ENCODE data around the gene HSD17B12.

The HSD17B12 gene

DNA sequence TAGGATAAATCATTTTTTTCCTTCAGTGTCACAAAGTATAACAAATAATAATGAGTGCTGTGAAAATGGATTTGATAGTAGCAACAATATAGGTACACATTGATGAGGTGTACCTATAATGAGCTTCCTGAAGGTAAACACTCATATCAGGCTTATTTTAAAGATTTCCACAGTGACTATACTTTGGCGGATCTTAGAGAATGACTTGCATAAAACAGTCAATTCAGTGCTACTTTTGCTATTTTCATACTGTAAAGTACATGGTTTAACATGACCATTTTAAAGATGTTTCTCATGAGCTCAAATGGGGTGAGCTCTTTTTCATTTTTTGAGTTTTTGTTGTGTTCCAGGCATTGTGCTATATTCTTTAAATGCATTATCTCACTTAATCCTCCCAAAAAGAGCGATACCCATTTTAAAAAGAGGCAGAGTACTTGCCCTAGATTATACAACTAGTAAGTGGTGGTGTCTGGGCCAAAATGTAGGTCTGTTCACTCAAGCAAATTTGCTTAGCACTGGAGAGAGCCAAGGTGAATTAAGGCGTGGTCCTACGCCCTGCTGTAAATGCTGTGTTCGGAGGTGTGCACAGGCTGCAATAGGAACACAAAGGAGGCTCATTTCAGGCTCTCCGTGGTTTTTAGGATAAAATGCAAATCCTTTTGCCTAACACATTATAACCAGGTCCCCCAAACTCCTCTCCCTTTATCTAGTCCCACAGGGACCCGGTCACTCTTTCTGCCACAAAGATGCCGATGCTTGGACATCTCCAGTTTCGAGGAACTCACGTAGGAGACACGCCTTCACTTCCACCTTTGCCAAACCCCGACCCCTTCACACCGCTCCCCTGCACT lies 199.5 kb downstream of the HSD17B12 start:
- no peaks in the 10 kb centered on the region for H3K9me3 ChIP-seq
- TF ChIP-seq, protein P1, sequence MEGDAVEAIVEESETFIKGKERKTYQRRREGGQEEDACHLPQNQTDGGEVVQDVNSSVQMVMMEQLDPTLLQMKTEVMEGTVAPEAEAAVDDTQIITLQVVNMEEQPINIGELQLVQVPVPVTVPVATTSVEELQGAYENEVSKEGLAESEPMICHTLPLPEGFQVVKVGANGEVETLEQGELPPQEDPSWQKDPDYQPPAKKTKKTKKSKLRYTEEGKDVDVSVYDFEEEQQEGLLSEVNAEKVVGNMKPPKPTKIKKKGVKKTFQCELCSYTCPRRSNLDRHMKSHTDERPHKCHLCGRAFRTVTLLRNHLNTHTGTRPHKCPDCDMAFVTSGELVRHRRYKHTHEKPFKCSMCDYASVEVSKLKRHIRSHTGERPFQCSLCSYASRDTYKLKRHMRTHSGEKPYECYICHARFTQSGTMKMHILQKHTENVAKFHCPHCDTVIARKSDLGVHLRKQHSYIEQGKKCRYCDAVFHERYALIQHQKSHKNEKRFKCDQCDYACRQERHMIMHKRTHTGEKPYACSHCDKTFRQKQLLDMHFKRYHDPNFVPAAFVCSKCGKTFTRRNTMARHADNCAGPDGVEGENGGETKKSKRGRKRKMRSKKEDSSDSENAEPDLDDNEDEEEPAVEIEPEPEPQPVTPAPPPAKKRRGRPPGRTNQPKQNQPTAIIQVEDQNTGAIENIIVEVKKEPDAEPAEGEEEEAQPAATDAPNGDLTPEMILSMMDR (IDR thresholded peaks at IDR 0.05) = no peak
- peak overlapping the region; percentile 71 to 84 for H3K27ac ChIP-seq
- peaks cover 0 to 6% of the 10 kb centered on the region in 2 donors for H3K27me3 ChIP-seq
- peaks cover 0 to 19% (median 18%) of the 10 kb centered on the region in 4 donors for H3K4me1 ChIP-seq
- peak overlapping the region; percentile 74 to 89 for H3K4me3 ChIP-seq
- intact Hi-C loops (cut with DNase I; ENCODE audit: low total_unique reads) = no loop called here
- DNase-seq = no peak
- H3K36me3 ChIP-seq = peaks cover 19 to 25% (median 22%) of the 10 kb centered on the region in 3 donors

GRCh38 chr11:43880640-43881159 lies 200.2 kb downstream of the HSD17B12 start, which contains the start of gene ALKBH3:
ALKBH3 (plus strand) TSS chr11:43880831; CDS start chr11:43882653, 1,822 bp downstream.
- peak within 1 kb of the TSS; percentile 74 to 89 for H3K4me3 ChIP-seq
- H3K27me3 ChIP-seq = peaks cover 0 to 1% of the 10 kb centered on the region in 2 donors
- intact Hi-C loops (cut with DNase I; ENCODE audit: low total_unique reads) = no loop called here
- peak within 1 kb of the TSS; percentile 71 to 84 for H3K27ac ChIP-seq
- TF ChIP-seq, protein P1 (IDR thresholded peaks at IDR 0.05) = no peak
- H3K9me3 ChIP-seq = no peaks in the 10 kb centered on the region
- peaks cover 26 to 32% (median 28%) of the 10 kb centered on the region in 3 donors for H3K36me3 ChIP-seq
- peak; percentile 93 to 94 for DNase-seq
- H3K4me1 ChIP-seq = peaks cover 0 to 19% (median 18%) of the 10 kb centered on the region in 4 donors

- Histone ChIP-seq H3K27ac (peak overlapping the region; percentile 66 to 78), H3K36me3 (peaks cover 42 to 78% (median 47%) of the 10 kb centered on the region in 3 donors)
- intact Hi-C loops (cut with DNase I; ENCODE audit: low total_unique reads) = loop anchor here (10.0 kb wide), 1 partner anchor 52 kb away; the partner anchor contains the start of gene C11orf96
Measured at GRCh38 chr11:43892851-43893250, 212.3 kb downstream of the HSD17B12 start.

DNA sequence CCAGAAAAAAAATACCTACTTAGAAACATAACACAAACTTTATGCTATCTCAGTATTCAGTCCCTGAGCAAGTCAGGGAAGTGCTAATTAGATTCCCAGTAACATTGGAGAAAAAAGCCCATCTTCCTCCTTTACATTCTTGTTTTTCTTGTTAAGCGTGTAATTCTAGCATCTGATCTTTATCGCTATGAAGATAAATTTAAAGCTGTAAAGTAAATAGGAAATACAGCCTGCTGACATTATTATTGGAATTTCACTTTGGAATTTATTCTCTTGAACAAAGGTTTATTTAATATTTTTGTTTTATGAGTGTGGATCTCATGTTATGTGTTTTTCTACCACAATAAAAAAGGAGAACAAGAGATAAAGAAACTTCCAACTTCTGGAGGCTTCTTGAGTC lies 214.0 kb downstream of the HSD17B12 start:
- peaks cover 46 to 82% (median 54%) of the 10 kb centered on the region in 3 donors for H3K36me3 ChIP-seq
- DNase-seq = no peak
- TF ChIP-seq, protein P1 (IDR thresholded peaks at IDR 0.05) = no peak
- no peaks in the 10 kb centered on the region for H3K9me3 ChIP-seq
- H3K27me3 ChIP-seq = no peaks in the 10 kb centered on the region
- H3K4me1 ChIP-seq = peaks cover 0 to 32% (median 0%) of the 10 kb centered on the region in 4 donors
- H3K4me3 ChIP-seq = no peak overlapping the region
- H3K27ac ChIP-seq = peak overlapping the region; percentile 66 to 78
- intact Hi-C loops (cut with DNase I; ENCODE audit: low total_unique reads) = loop anchor here (10.0 kb wide), 1 partner anchor 50 kb away; the partner anchor contains the start of gene C11orf96

More at GRCh38 chr11:43892851-43893250, 212.3 kb downstream of the HSD17B12 start:
- H3K27me3 ChIP-seq = no peaks in the 10 kb centered on the region
- H3K4me3 ChIP-seq = no peak overlapping the region
- no peak for DNase-seq
- no peaks in the 10 kb centered on the region for H3K9me3 ChIP-seq
- TF ChIP-seq, protein P1 (IDR thresholded peaks at IDR 0.05) = no peak
- peaks cover 0 to 32% (median 0%) of the 10 kb centered on the region in 4 donors for H3K4me1 ChIP-seq

DNA sequence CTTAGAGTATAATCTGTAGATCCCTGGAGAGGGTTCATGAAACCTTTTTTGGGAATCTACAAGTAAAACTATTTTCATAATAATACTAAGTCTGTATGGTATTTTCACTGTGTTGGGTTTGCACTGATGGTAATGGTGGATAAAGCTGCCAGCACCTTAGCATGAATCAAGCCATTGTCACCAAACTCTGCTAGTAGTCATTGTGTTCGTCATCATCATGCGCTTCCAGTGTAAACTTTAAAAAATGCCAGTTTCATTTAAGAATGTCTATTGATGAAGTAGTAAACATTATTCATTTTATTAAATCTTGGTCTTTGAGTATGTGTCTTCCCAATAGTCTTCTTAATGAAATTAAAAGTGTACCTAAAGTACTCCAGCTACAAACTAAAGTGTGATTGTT lies 215.1 kb downstream of the HSD17B12 start:
- peaks cover 0 to 29% (median 0%) of the 10 kb centered on the region in 4 donors for H3K4me1 ChIP-seq
- peaks cover 43 to 75% (median 54%) of the 10 kb centered on the region in 3 donors for H3K36me3 ChIP-seq
- H3K9me3 ChIP-seq = no peaks in the 10 kb centered on the region
- no peak for DNase-seq
- H3K4me3 ChIP-seq = no peak overlapping the region
- no peaks in the 10 kb centered on the region for H3K27me3 ChIP-seq
- intact Hi-C loops (cut with DNase I; ENCODE audit: low total_unique reads) = loop anchor here (10.0 kb wide), 1 partner anchor 49 kb away; the partner anchor contains the start of gene C11orf96
- TF ChIP-seq, protein P1 (IDR thresholded peaks at IDR 0.05) = no peak
- H3K27ac ChIP-seq = peak overlapping the region in 1 of 2 donors; percentile 78
